GM21515 (cell line): Measurements from ENCODE around the gene OCRL.
"Not testable (repeated sequence)": the region's sequence is repeated elsewhere in the genome, so short reads cannot be mapped to it uniquely, and the experiment has no call there.

Experiments
- ATAC-seq: cut with Tn5 transposase; IDR thresholded peaks from one replicate; pipeline ENCODE4 v1.9.1; 2021; ENCODE audit not compliant: unreplicated experiment

Gene OCRL

GRCh38 chrX:129534816-129535578 lies 5.1 kb upstream of the OCRL start:
- ATAC-seq: no peak

GRCh38 chrX:129540722-129541184 lies 694 bp downstream of the OCRL start:
- no peak for ATAC-seq

- ATAC-seq: no peak
Observed at GRCh38 chrX:129544780-129545179, 4.7 kb downstream of the OCRL start.

GRCh38 chrX:129545408-129545807 lies 5.3 kb downstream of the OCRL start:
- ATAC-seq: no peak

GRCh38 chrX:129549124-129549523 lies 9.1 kb downstream of the OCRL start:
- no peak for ATAC-seq

DNA sequence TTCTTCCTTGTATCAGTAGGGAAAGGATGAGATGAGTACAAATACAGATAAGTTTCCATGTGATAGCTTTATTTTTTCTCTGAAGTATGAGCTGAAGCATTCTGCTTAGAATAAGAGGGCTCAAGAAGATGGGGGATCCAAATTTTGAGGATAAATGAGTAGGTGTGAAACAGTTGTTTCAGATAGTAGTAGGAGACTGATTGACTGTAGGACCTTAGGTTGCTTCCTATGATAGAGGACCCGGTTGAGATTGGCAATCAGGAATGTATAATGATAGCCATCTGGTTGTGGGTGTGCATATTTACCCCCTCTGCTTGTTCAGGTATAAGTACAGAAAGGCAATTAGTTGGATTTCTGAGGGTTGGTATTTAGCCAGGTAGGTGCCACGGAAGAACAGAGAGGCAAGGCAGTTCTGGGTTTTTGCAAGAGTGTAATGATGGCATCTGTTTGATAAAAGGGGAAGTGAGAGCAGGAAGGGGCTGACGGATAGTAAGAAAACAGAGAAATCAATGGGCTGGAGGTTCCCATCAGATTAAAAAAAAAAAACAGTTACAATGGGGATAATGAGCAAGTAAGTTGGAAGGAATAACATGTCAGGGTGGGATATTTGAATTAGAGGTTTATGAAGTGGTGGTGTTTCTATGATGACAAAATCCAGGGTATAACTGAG lies 13.7 kb downstream of the OCRL start:
- peak; percentile 96 for ATAC-seq

DNA sequence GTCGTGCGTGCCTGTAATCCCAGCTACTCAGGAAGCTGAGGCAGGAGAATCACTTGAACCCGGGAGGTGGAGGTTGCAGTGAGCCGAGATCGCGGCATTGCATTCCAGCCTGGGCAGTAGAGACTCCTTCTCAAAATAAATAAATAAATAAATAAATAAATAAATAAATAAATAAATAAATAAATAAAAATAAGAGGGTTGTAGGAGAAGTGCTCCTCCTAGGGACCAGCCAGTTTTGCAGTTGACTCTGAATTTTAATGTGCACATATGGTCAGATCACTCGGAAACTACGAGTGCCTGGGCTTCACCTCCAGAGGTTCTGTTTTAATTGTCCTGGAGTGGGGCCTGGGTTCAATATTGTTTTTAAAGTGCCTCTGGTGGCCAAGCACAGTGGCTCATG lies 14.8 kb downstream of the OCRL start:
- not testable (repeated sequence) for ATAC-seq

DNA sequence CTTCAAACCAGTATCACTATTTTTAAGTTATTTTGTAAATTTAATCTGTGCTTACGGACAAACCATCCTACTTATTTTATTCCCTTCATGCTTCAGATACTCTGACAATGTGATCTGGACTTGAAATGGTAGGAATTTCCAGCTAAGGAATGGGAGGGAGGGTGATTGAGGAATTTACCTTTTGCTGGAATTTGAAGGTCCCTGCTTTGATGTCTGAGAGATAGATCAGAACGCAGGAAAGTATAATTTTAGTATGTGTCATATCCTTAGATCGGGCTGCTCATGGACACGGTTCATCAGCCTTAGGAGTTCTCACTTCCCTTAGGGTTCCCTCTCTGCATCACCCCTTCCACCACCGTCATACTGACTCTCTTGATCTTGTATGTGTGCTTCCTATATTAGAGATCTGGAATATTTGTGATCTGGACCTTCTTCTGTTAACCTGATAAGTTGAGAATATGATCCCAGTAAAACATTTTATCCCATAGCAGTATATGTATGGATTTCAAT lies 16.8 kb downstream of the OCRL start:
- ATAC-seq: no peak

GRCh38 chrX:129557844-129558480 lies 17.9 kb downstream of the OCRL start:
- no peak for ATAC-seq

DNA sequence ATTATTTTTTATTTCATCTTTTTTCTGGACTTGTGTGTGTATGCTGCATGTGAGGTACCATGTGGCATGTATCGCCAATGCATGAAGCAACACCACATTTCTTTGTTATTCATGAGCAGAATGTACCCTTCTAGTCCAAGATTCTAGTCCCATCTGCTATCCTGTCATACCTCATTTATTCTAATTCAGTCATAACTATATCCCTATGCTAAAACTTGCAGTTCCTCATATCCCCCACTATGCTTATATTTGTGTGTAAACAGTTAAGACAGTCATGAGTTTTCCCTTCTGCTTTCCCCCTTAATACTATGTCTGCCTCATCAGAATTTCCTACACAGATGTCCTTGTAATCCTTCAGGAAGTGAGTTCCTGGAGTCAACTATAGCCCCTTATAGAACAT lies 19.7 kb downstream of the OCRL start:
- no peak for ATAC-seq

- no peak for ATAC-seq
Observed at GRCh38 chrX:129561453-129561852, 21.4 kb downstream of the OCRL start.

DNA sequence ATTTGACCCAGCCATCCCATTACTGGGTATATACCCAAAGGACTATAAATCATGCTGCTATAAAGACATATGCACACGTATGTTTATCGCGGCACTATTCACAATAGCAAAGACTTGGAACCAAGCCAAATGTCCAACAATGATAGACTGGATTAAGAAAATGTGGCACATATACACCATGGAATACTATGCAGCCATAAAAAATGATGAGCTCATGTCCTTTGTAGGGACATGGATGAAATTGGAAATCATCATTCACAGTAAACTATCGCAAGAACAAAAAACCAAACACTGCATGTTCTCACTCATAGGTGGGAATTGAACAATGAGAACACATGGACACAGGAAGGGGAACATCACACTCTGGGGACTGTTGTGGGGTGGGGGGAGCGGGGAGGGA lies 24.3 kb downstream of the OCRL start:
- ATAC-seq: not testable (repeated sequence)

GRCh38 chrX:129565046-129565650 lies 25.1 kb downstream of the OCRL start:
- no peak for ATAC-seq

DNA sequence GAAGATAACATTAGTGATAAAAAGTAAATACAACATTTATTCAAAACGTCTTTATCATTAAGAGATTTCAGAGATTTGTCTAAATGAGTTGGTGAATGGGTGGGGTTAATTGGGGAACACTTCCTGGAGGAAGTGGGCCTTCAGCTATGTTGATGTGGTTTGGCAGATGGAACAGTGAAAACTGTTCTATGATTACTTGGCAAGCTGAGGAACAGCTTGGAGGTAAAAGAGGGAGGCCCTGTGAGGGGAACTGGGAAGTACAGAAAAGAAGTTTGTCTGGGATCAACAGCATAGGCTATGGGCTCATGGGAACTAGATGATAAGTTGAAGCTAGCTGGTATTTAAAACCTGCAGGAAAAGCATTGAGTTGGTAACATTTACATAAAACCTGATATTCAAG lies 26.0 kb downstream of the OCRL start:
- ATAC-seq: no peak

- no peak for ATAC-seq
Observed at GRCh38 chrX:129568349-129568748, 28.3 kb downstream of the OCRL start.

DNA sequence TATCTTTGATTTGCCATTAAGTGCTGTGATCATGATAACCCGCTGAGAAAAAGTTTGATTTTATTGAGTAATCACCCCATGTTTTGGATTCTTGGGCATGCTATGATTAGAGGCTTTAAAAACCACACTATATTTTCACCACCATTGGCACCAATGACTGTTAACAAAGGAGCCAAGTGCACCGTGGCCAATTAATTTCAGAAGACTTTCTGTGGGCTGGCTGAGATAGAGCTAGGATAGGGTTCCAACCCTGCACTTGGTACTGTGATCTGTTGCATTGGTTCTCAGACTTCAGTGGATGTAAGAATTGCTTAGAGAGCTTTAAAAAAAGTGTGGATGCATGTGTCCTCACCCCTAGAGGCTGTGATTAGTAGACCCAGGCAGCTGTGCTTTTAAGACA lies 32.4 kb downstream of the OCRL start:
- ATAC-seq: no peak

- ATAC-seq: not testable (repeated sequence)
Observed at GRCh38 chrX:129573652-129574051, 33.6 kb downstream of the OCRL start.

GRCh38 chrX:129574214-129574613 lies 34.2 kb downstream of the OCRL start:
- ATAC-seq: no peak

DNA sequence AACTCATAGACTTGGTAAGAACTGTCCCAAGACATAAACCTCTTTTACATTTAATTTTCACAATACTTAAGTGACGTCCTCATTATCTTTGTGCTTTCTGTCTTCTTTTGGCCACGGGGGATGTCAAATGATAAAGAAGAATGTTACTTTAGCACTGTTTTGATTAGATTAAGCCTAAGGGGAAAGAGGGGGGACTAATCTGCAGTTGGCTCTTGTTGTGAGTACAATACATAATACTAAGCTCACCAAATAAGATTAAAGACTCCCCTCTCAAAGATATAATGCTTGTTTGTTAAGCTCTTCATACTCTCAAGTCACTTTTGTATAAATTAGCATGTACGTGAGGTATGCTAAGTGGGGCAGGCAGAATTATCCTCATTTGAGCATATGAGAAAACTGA lies 36.5 kb downstream of the OCRL start:
- no peak for ATAC-seq

- no peak for ATAC-seq
Observed at GRCh38 chrX:129577473-129577872, 37.4 kb downstream of the OCRL start.

DNA sequence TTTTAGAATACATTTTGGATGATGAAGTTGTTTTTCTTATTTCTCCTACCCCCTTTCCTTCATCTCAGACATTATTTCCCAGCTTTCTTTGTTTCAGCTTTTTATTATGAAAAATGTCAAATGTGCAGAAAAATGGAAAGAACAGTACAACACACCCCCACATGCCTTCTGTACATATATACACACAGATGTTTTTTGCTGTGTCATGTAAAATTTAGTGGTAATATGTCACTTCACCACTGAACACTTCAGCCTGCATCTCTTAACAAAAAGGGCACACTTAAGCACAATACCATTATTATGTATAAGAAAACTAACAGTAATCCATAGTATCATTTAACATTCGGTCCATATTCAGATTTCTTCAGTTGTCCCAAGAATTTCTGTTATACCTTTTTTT lies 37.8 kb downstream of the OCRL start:
- no peak for ATAC-seq
